Endothelial cell (in vitro differentiated cells): ENCODE data around the gene MEIS1. TPM values are rescaled to one million over a fixed set of nuclear protein-coding genes. Genes with fewer than 3 reads are reported as not detected.

Source experiments
- DNase-seq: peaks from one replicate; pipeline ENCODE4 v3.0.0; 2021; ENCODE audit warnings: low spot score
- H3K27ac Mint-ChIP-seq: one replicate; pipeline ENCODE4 v1.8.0; 2021; ENCODE audit warnings: mixed read lengths, inconsistent platforms; ENCODE audit not compliant: unreplicated experiment
- H3K27me3 Mint-ChIP-seq: one replicate; pipeline ENCODE4 v1.8.0; 2021; ENCODE audit warnings: mild to moderate bottlenecking, moderate library complexity, mixed read lengths, inconsistent platforms; ENCODE audit not compliant: unreplicated experiment
- H3K36me3 Mint-ChIP-seq: one replicate; pipeline ENCODE4 v1.8.0; 2021; ENCODE audit warnings: mild to moderate bottlenecking, low read depth, mixed read lengths, inconsistent platforms; ENCODE audit not compliant: unreplicated experiment
- H3K4me1 Mint-ChIP-seq: one replicate; pipeline ENCODE4 v1.8.0; 2021; ENCODE audit warnings: mild to moderate bottlenecking, mixed read lengths, inconsistent platforms; ENCODE audit not compliant: unreplicated experiment
- H3K4me3 Mint-ChIP-seq: one replicate; pipeline ENCODE4 v1.8.0; 2021; ENCODE audit warnings: mild to moderate bottlenecking, mixed read lengths, inconsistent platforms; ENCODE audit not compliant: unreplicated experiment
- H3K9me3 Mint-ChIP-seq: one replicate; pipeline ENCODE4 v1.8.0; 2021; ENCODE audit warnings: mixed read lengths, inconsistent platforms; ENCODE audit not compliant: unreplicated experiment
- total RNA-seq: library from RNA; stranded (reverse); fragmentation: NEBNext Ultra II Directional; extraction: Animal tissue kit (Norgen Biotek cat#: 25700); gene quantifications from one replicate; pipeline ENCODE4 v1.2.1, GENCODE V29; 2021; ENCODE audit not compliant: unreplicated experiment
- TF ChIP-seq, protein P1 (sequence below): fragments of 200-600 bp; sonication (generic); IDR thresholded peaks from one replicate; pipeline ENCODE4 v1.5.0; 2021; ENCODE audit warnings: antibody characterized with exemption; ENCODE audit not compliant: unreplicated experiment

The MEIS1 gene
- total RNA-seq, 1 donor from 2014 or later = 13.3 TPM

DNA sequence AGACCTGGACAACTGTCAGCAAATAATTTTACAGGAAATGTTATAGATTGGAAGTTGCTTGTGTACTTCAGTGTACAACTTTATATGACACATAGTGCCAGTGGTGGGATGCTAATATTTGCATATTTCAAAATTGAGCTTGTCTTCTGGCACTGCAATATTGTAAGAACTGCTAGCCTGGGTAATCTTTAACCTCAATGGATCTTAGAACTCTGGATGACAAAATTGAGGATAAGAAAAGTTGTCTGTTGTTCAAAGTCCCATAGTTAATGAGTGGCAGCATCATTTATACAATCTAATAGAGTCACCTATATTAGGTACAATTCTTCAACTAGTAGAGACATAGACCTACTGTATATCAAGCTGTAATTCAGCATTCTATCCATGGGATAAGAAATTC lies 110.3 kb downstream of the MEIS1 start:
- Mint-ChIP-seq H3K4me1 (peaks cover 28% of the 10 kb centered on the region), H3K36me3 (no peaks in the 10 kb centered on the region), H3K27me3 (peaks cover 1% of the 10 kb centered on the region), H3K4me3 (no peak overlapping the region), H3K27ac (no peak overlapping the region), H3K9me3 (no peaks in the 10 kb centered on the region)
- TF ChIP-seq, protein P1, sequence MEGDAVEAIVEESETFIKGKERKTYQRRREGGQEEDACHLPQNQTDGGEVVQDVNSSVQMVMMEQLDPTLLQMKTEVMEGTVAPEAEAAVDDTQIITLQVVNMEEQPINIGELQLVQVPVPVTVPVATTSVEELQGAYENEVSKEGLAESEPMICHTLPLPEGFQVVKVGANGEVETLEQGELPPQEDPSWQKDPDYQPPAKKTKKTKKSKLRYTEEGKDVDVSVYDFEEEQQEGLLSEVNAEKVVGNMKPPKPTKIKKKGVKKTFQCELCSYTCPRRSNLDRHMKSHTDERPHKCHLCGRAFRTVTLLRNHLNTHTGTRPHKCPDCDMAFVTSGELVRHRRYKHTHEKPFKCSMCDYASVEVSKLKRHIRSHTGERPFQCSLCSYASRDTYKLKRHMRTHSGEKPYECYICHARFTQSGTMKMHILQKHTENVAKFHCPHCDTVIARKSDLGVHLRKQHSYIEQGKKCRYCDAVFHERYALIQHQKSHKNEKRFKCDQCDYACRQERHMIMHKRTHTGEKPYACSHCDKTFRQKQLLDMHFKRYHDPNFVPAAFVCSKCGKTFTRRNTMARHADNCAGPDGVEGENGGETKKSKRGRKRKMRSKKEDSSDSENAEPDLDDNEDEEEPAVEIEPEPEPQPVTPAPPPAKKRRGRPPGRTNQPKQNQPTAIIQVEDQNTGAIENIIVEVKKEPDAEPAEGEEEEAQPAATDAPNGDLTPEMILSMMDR = no peak
- DNase-seq = no peak

DNA sequence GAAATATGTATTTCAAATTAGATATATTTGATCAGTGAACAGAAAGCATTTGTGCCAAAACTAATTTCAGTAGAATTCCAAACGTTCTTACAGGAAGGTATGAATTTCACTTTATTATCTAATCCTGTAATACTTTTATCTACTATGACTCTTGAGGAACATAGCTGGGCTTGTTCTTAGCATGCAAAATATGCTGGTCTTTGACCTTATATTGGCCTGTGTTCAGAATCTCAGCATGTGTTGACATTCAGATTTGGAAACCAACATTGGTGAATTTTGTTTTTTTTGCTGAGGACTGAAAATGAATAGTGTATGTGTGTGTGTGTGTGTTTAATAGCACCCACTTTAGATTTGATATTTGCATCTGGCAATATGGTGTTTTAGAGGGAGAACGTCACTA lies 112.2 kb downstream of the MEIS1 start:
- DNase-seq = no peak
- H3K9me3 Mint-ChIP-seq = no peaks in the 10 kb centered on the region
- TF ChIP-seq, protein P1 = no peak
- peaks cover 1% of the 10 kb centered on the region for H3K27me3 Mint-ChIP-seq
- H3K4me3 Mint-ChIP-seq = no peak overlapping the region
- no peak overlapping the region for H3K27ac Mint-ChIP-seq
- no peaks in the 10 kb centered on the region for H3K36me3 Mint-ChIP-seq
- peaks cover 28% of the 10 kb centered on the region for H3K4me1 Mint-ChIP-seq

DNA sequence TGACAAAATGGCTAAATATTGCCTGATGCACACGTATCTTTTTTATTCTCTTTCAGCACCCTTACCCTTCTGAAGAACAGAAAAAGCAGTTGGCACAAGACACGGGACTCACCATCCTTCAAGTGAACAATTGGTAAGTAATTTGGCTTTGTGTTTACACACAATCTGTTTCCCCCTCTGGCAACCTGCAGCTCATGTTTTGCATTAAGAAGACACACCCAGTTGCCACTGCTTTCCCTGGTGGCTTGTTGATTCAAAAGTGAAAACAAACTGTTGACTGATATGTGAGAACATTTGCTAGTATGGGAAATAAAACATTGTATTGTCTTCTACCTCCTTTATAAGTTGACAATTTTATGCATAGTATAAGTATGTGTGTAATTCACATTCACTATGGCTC lies 113.0 kb downstream of the MEIS1 start:
- Mint-ChIP-seq H3K9me3 (no peaks in the 10 kb centered on the region), H3K36me3 (no peaks in the 10 kb centered on the region), H3K4me1 (peaks cover 28% of the 10 kb centered on the region), H3K27ac (no peak overlapping the region), H3K4me3 (no peak overlapping the region), H3K27me3 (peaks cover 1% of the 10 kb centered on the region)
- TF ChIP-seq, protein P1 = no peak
- DNase-seq = no peak

DNA sequence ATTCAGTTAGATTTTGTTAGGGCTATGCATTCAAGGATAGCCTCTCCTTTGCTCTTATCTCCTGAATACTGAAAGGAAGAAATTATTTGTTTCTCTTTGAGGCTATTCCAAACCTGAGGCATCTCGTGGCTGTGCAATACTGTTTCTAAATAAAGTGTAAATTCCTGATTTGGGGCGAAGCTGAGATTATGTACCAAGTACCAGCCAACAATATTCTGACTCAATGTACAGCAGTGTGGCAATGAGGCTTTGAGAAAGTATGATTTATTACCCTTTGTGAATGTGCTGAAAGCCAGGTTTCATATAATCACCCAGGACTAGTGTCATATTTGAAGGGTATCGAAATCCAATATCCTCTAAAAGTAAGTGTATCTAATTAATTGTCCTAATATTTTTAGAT lies 113.5 kb downstream of the MEIS1 start:
- Mint-ChIP-seq H3K27ac (peak overlapping the region; percentile 2), H3K9me3 (no peaks in the 10 kb centered on the region), H3K4me3 (no peak overlapping the region), H3K36me3 (no peaks in the 10 kb centered on the region), H3K27me3 (peaks cover 1% of the 10 kb centered on the region), H3K4me1 (peaks cover 28% of the 10 kb centered on the region)
- TF ChIP-seq, protein P1 = no peak
- DNase-seq = no peak

DNA sequence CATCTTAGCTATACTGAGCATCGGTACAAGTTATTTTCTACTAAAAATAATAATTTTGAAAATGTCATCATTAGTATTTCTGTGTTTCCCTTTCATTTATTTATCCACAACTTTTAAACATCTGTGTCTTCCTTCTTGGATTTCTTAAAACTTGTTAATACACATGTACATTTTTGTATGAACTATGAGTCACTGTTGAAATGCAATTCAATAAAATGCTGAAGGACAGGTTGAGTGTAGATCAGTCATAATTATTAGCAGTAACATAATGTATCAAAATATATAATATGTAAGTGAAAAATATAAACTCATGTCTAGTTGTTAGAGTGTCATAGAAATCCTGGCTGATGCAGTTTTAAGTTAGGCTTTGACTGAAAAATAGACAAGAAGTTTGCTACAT lies 115.9 kb downstream of the MEIS1 start:
- no peak overlapping the region for H3K4me3 Mint-ChIP-seq
- H3K4me1 Mint-ChIP-seq = peaks cover 27% of the 10 kb centered on the region
- no peaks in the 10 kb centered on the region for H3K27me3 Mint-ChIP-seq
- H3K27ac Mint-ChIP-seq = no peak overlapping the region
- DNase-seq = no peak
- TF ChIP-seq, protein P1 = no peak
- H3K9me3 Mint-ChIP-seq = no peaks in the 10 kb centered on the region
- H3K36me3 Mint-ChIP-seq = no peaks in the 10 kb centered on the region
